Activated CD8-positive, alpha-beta memory T cell treated with anti-CD3 and anti-CD28 coated beads for 4 hours (primary cell): Measurements from ENCODE around the gene PRKG2.

Experiments used
- DNase-seq, 2 donors: peaks; one replicate each; pipeline ENCODE4 v3.0.0-alpha.2; 2020; ENCODE audit warnings: low read depth in 2 of 2

The PRKG2 gene

DNA sequence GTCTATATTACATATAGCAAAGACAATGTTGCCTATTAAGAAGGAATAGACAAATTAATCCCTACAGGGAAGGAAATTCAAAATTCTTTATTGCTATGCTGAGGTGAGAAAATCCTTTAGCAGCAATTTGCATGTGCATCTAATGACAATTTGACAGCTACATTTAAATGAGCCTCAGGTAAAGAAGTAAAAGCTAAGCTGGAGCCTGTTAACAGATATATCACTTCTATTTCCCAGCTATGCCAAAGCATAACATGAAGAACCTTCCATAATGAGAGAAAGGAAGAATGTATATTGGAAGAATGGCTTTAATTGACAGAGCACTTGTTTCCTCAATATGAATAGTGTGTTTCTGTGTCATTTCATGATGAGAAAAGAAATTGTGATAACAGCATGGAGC lies 112.9 kb downstream of the PRKG2 start:
- DNase-seq: no peak

DNA sequence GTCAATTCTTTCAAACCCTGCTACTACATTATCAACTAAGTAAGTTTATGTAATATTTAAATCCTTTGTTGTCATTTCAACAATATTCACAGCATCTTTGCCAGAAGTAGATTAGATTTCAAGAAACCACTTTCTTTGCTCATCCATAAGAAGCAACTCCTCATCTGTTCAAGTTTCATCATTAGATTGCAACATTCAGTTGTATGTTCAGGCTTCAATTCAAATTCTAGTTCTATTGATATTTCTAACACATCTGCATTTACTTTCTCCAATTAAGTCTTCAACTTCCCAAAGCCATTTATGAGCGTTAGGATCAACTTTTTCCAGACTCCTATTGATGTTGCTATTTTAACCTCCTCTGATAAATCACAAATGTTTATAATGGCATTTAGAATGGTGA lies 118.5 kb downstream of the PRKG2 start:
- DNase-seq: no peak

GRCh38 chr4:81095389-81095788 lies 119.6 kb downstream of the PRKG2 start:
- DNase-seq: no peak

- no peak for DNase-seq
Measured at GRCh38 chr4:81093720-81094401, 121.2 kb downstream of the PRKG2 start.

GRCh38 chr4:81085979-81086378 lies 129.0 kb downstream of the PRKG2 start:
- DNase-seq: no peak

GRCh38 chr4:81085291-81085690 lies 129.7 kb downstream of the PRKG2 start:
- no peak for DNase-seq

- no peak for DNase-seq
Measured at GRCh38 chr4:81084634-81085033, 130.4 kb downstream of the PRKG2 start.

DNA sequence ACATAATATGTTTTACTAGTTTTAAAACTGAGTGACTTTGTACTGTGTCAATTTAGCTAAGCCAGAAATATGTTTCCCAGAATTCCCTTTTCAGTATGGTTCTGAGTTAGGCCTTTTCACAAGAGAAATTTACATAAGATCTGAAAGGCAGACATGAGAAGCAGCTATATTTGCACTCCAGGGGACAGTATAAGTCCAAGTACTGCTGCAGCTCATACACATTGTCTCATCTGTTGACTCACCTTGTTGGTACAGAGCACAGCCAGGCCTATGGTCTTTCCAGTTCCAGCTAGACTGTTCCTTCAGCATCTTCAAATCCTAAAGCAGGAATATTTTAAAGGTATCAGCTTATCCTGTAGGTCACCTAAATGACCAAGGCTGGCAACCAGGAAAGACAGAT lies 131.0 kb downstream of the PRKG2 start:
- no peak for DNase-seq

DNA sequence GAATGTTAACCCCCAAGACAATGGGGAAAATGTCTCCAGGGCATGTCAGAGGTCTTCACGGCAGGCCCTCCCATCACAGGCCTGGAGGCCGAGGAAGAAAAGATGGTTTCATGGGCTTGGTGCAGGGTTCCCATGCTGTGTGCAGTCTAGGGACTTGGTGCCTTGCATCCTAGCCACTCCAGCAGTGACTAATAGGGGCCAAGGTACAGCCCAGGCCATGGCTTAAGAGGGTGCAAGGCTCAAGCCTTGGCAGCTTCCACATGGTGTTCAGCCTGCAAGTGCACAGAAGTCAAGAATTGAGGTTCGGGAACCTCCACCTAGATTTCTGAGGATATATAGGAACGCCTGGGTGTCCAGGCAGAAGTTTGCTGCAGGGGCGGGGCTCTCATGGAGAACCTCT lies 133.9 kb downstream of the PRKG2 start:
- DNase-seq: no peak

- no peak for DNase-seq
Measured at GRCh38 chr4:81071013-81071412, 144.0 kb downstream of the PRKG2 start.

- peak; percentile 14 to 31 for DNase-seq
Measured at GRCh38 chr4:81069706-81070331, 145.2 kb downstream of the PRKG2 start.

- DNase-seq: no peak
Measured at GRCh38 chr4:81065446-81065845, 149.6 kb downstream of the PRKG2 start.

DNA sequence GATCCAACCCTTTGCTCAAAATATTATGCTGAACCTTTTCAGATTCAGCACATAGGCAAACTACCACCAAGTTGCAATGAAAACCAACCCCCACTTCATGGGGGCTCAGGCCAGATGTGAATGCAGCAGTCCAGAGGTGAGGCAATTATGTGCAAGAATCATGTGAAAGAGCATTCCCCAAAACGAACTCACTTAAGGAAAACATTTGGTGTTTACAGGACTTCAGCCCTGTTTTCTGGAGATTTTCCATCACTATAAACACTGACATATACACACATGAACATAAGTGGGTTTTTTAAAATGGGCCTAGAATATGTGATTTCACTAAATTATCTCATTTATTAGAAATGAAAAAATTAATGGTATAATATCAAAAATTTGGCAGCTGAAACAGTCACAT lies 153.0 kb downstream of the PRKG2 start:
- no peak for DNase-seq

DNA sequence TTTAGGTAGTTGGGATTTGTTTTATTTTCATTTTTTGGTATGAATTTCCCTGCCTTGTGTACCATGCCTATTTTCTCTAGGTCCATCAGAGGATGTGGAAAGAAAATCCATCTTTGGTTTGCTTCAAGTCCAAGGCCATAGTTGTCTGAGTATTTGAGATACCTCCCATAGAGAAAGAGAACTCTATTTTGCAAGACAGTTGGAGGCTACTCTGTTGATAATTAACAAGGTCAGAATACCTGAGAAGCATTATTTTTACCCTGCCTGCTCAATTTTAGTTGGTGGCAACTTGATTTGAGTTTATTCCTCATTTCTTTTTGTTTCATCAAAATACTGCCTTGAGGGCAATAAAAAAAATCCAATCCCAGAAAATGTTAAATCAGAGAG lies 153.7 kb downstream of the PRKG2 start:
- DNase-seq: no peak

DNA sequence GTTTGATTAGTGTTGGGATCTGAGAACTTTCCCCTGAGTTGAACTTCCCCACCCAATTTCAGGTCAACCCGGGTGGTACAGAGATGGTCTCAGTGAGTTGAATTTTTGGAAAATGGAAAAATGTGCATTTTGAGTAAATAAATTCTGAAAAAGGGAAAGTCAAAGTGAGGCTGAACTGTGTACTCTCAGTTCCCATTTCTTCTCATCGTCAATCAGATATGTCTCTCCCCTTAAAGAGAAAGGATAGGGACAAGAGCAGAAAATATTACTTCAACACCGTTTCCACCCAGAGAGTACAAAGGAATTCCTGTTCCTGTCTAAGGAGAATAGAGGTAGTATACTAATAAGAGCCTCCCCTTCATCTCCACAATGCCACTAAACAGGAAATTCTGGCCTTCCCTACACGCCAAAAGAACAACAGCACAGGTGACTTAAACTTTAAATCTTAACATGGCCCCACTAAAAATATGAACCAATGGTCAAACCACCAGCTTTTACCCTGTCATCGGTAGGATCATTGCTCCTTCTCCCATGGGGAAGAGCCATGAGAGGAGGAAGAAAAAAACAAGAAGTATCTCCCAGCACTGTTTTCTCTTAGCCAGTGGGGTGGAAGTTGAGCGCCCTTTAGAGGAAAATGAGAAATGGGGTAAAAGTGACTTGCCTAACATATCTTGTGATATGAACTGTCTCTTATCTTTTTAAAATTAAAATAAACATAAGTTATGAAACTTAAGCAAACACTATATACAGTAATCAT lies 154.3 kb downstream of the PRKG2 start:
- DNase-seq: no peak

GRCh38 chr4:81058621-81059020 lies 156.4 kb downstream of the PRKG2 start:
- no peak for DNase-seq

- peak; percentile 2 to 10 for DNase-seq
Measured at GRCh38 chr4:81052119-81053068, 162.6 kb downstream of the PRKG2 start.

DNA sequence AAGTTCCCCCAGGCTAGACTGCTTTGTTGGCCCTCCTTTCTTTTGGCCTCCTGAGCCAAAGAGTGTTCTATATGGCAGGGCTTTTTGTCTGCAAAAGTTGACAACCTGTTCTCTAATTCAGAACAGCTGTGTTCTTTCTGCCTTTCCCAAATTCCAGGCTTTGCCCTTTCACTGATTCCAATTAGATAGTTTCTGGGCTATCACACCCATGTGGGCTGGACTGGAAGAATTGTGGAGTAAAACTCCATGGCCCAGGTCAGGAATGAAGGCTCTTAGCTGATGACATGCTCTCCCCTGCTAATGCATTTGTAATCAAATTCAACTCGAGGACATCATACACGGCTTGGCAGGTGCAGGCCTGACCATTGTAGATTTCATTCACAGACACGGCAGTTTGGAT lies 165.1 kb downstream of the PRKG2 start:
- no peak for DNase-seq

DNA sequence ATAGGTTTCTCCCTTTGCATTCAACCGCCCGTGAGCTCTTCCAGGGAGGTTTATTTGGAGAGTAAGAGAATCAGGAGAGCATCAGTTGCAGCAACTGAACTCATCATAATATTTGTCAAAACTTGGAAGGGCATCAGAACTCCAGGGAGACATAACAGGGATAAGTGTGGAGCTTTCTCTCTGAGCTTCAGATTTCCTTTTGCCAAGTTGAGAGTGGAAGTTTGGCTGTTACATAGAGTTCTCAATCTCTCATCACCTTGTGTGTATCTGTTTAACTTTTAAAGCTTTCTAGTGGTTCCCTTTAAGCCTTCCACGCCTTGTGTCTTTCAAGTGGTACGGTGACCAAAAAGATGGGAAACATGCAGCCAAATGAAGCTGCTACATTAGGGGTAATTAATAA lies 165.7 kb downstream of the PRKG2 start:
- DNase-seq: no peak

GRCh38 chr4:81042578-81043365 lies 172.2 kb downstream of the PRKG2 start:
- no peak for DNase-seq

DNA sequence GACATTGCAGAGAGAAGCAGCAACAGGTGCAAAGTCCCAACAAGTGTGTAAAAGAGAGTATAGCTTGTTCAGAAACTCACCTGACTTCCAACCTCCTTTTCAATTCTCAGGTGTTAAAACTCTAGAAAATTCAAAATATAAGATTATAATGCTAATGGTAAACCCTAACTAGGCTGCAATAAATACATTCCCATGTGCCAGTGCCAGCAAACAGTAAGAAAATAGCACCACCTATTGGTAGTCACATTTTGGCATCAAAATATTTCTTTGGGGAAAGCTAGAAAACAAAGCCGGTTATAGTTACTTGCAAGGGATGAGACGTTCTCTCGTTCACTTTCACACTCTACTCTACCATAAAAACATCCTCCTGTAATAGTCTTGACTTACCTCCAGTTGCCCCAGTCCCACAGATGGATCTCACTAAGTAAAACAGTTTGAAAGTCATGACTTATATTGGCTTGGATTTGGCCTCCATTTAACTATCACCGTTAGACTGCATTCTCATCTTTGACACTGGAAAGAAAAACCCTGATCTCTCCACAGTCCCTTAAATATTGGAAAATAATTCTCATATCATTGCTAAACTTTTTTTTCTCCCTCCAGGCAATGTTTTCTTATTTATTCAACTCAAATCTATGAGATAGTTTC lies 174.9 kb downstream of the PRKG2 start:
- no peak for DNase-seq
